Breast epithelium (tissue), 3 donors: ENCODE data around the gene NCS1.

ENCODE experiments used
- POLR2A ChIP-seq: fragments of 450-650 bp; IDR thresholded peaks from one replicate; pipeline ENCODE4 v1.6.1; 2016; ENCODE audit warnings: antibody characterized with exemption, mild to moderate bottlenecking, moderate library complexity
- POLR2AphosphoS5 ChIP-seq, 3 donors: sonication (generic); formaldehyde crosslinking; IDR thresholded peaks; one replicate each; pipeline ENCODE4 v1.6.1; 2017; ENCODE audit warnings: antibody characterized with exemption in 3 of 3
- TF ChIP-seq, protein P1 (sequence below), 3 donors: fragments of 450-650 bp; IDR thresholded peaks; one replicate each; pipeline ENCODE4 v1.5.1; 2016 to 2017; ENCODE audit warnings: antibody characterized with exemption in 3 of 3, mild to moderate bottlenecking in 3 of 3, moderate library complexity in 3 of 3

DNA sequence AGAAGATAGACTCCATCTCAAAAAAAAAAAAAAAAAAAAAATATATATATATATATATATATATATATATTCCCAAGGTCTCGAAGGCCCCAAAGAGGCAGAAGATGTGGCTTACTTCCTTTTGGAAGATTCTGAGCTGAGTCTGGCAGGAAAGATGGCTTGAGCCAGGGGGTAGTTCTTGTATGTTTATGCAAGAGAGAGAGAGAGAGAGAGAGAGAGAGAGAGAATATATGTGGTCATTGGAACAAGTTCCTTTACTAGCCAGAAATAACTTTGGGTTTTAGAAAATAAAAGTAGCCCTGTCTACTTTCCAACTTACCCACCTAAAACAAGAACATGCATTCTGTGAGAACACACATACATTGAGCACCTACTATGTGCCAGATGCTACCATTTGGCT, 17.6 kb downstream of the NCS1 start:
- TF ChIP-seq, protein P1, sequence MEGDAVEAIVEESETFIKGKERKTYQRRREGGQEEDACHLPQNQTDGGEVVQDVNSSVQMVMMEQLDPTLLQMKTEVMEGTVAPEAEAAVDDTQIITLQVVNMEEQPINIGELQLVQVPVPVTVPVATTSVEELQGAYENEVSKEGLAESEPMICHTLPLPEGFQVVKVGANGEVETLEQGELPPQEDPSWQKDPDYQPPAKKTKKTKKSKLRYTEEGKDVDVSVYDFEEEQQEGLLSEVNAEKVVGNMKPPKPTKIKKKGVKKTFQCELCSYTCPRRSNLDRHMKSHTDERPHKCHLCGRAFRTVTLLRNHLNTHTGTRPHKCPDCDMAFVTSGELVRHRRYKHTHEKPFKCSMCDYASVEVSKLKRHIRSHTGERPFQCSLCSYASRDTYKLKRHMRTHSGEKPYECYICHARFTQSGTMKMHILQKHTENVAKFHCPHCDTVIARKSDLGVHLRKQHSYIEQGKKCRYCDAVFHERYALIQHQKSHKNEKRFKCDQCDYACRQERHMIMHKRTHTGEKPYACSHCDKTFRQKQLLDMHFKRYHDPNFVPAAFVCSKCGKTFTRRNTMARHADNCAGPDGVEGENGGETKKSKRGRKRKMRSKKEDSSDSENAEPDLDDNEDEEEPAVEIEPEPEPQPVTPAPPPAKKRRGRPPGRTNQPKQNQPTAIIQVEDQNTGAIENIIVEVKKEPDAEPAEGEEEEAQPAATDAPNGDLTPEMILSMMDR (IDR thresholded peaks at IDR 0.05) = no peak
- TF ChIP-seq POLR2A (no peak), POLR2AphosphoS5 (IDR thresholded peaks at IDR 0.05) (no peak)
